Nephron progenitor cell (in vitro differentiated cells): ENCODE results near the gene ZBTB40.

Experiments
- DNase-seq: peaks from one replicate; pipeline ENCODE4 v3.0.0; 2021
- H3K27ac Mint-ChIP-seq: 2 replicates; pipeline ENCODE4 v1.8.0; 2021; ENCODE audit warnings: mild to moderate bottlenecking, moderate library complexity, mixed read lengths
- H3K27me3 Mint-ChIP-seq: 2 replicates; pipeline ENCODE4 v1.8.0; 2021; ENCODE audit warnings: mild to moderate bottlenecking, low read depth, mixed read lengths; ENCODE audit not compliant: poor library complexity
- H3K36me3 Mint-ChIP-seq: 2 replicates; pipeline ENCODE4 v1.8.0; 2021; ENCODE audit warnings: low read depth, mixed read lengths
- H3K4me1 Mint-ChIP-seq: 2 replicates; pipeline ENCODE4 v1.8.0; 2021; ENCODE audit warnings: mixed read lengths
- H3K4me3 Mint-ChIP-seq: 2 replicates; pipeline ENCODE4 v1.8.0; 2021; ENCODE audit warnings: mild to moderate bottlenecking, moderate library complexity, mixed read lengths
- H3K9me3 Mint-ChIP-seq: 2 replicates; pipeline ENCODE4 v1.8.0; 2021; ENCODE audit warnings: mild to moderate bottlenecking, moderate library complexity, mixed read lengths
- CTCF ChIP-seq: fragments of 200-600 bp; sonication (generic); IDR thresholded peaks from 2 replicates; pipeline ENCODE4 v1.5.0; 2021; ENCODE audit warnings: antibody characterized with exemption

The ZBTB40 gene

GRCh38 chr1:22437573-22437972 lies 14.1 kb upstream of the ZBTB40 start:
- no peak overlapping the region for H3K27ac Mint-ChIP-seq
- no peak for TF ChIP-seq CTCF
- no peak for DNase-seq
- no peak overlapping the region for H3K4me3 Mint-ChIP-seq
- H3K36me3 Mint-ChIP-seq = no peaks in the 10 kb centered on the region
- peaks cover 19% of the 10 kb centered on the region for H3K27me3 Mint-ChIP-seq
- peaks cover 46% of the 10 kb centered on the region for H3K9me3 Mint-ChIP-seq
- H3K4me1 Mint-ChIP-seq = peaks cover 5% of the 10 kb centered on the region

DNA sequence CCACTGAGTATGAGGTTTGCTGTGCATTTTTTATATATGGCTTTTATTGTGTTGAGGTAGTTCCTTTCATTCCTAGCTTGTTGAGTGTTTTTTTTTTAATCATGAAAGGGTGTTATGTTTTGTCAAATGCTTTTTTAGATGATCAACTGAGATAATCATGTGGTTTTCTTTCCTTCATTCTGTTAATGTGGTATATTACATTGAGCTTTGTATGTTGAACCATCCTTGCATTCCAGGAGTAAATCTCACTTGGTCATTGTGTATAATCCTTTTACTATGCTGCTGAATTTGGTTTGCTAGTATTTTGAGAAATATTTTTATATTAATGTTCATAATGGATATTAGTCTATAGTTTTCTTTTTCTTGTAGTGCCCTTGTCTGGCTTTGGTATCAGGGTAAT lies 11.1 kb upstream of the ZBTB40 start:
- Mint-ChIP-seq H3K4me1 (peaks cover 5% of the 10 kb centered on the region), H3K27me3 (peaks cover 19% of the 10 kb centered on the region), H3K36me3 (no peaks in the 10 kb centered on the region), H3K4me3 (no peak overlapping the region), H3K9me3 (peaks cover 64% of the 10 kb centered on the region), H3K27ac (no peak overlapping the region)
- no peak for TF ChIP-seq CTCF
- no peak for DNase-seq

GRCh38 chr1:22442212-22442894 lies 9.3 kb upstream of the ZBTB40 start:
- peaks cover 60% of the 10 kb centered on the region for H3K9me3 Mint-ChIP-seq
- no peak for DNase-seq
- H3K27me3 Mint-ChIP-seq = peaks cover 21% of the 10 kb centered on the region
- no peaks in the 10 kb centered on the region for H3K36me3 Mint-ChIP-seq
- no peak overlapping the region for H3K27ac Mint-ChIP-seq
- peaks cover 9% of the 10 kb centered on the region for H3K4me1 Mint-ChIP-seq
- H3K4me3 Mint-ChIP-seq = no peak overlapping the region
- TF ChIP-seq CTCF = no peak

DNA sequence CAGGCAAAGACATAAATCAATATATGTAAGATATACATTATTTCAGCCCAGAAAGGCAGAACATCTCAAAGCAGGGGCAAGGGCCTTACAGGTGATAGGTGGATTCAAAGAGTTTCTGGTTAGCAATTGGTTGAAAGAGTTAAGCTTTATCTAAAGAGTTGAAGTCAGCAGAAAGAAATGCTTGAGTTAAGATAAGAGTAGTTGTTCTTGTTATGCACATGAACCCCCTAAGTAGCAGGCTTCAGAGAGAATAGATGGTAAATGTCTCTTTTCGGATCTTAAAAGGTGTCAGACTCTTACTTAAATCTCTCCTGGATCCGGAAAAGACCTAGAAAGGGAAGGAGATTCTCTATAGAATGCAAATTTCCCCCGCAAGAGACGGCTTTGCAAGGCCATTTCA lies 8.3 kb upstream of the ZBTB40 start:
- no peak overlapping the region for H3K27ac Mint-ChIP-seq
- no peak for TF ChIP-seq CTCF
- peaks cover 18% of the 10 kb centered on the region for H3K4me1 Mint-ChIP-seq
- H3K4me3 Mint-ChIP-seq = no peak overlapping the region
- H3K36me3 Mint-ChIP-seq = no peaks in the 10 kb centered on the region
- peaks cover 55% of the 10 kb centered on the region for H3K9me3 Mint-ChIP-seq
- DNase-seq = no peak
- peaks cover 18% of the 10 kb centered on the region for H3K27me3 Mint-ChIP-seq

- H3K36me3 Mint-ChIP-seq = no peaks in the 10 kb centered on the region
- DNase-seq = no peak
- peaks cover 42% of the 10 kb centered on the region for H3K9me3 Mint-ChIP-seq
- TF ChIP-seq CTCF = no peak
- H3K27ac Mint-ChIP-seq = no peak overlapping the region
- H3K4me3 Mint-ChIP-seq = no peak overlapping the region
- H3K4me1 Mint-ChIP-seq = peaks cover 18% of the 10 kb centered on the region
- H3K27me3 Mint-ChIP-seq = peaks cover 18% of the 10 kb centered on the region
Observed at GRCh38 chr1:22444856-22445255, 6.8 kb upstream of the ZBTB40 start.

GRCh38 chr1:22447621-22448111 lies 4.0 kb upstream of the ZBTB40 start:
- peaks cover 15% of the 10 kb centered on the region for H3K27me3 Mint-ChIP-seq
- H3K9me3 Mint-ChIP-seq = peaks cover 23% of the 10 kb centered on the region
- DNase-seq = no peak
- no peak overlapping the region for H3K4me3 Mint-ChIP-seq
- no peak overlapping the region for H3K27ac Mint-ChIP-seq
- H3K36me3 Mint-ChIP-seq = no peaks in the 10 kb centered on the region
- no peak for TF ChIP-seq CTCF
- peaks cover 27% of the 10 kb centered on the region for H3K4me1 Mint-ChIP-seq
